Esophagus squamous epithelium (tissue), 5 donors: Measurements from ENCODE around the gene SYT9. TPM values are rescaled to one million over a fixed set of nuclear protein-coding genes. Genes with fewer than 3 reads are reported as not detected.

Experiments
- DNase-seq: peaks from one replicate; lab custom pipeline; 2025; lab: John Stamatoyannopoulos, UW
- H3K27ac ChIP-seq, 4 donors: fragments of 200-600 bp; sonication (generic); one replicate each; pipeline ENCODE4 v1.5.1; 2016 to 2019; ENCODE audit warnings: mild to moderate bottlenecking in 1 of 4
- H3K27me3 ChIP-seq, 4 donors: fragments of 200-600 bp; sonication (generic); 1 replicate in 3 of 4; 2 replicates in 1 of 4; pipeline versions ENCODE4 v1.5.1 to v1.6.0; 2017 to 2021; ENCODE audit warnings: antibody characterized with exemption in 1 of 4
- H3K36me3 ChIP-seq, 3 donors: fragments of 200-600 bp; sonication (generic); one replicate each; pipeline ENCODE4 v1.5.1; 2016 to 2019
- H3K4me1 ChIP-seq, 3 donors: fragments of 200-600 bp; sonication (generic); one replicate each; pipeline ENCODE4 v1.5.1; 2017 to 2019
- H3K4me3 ChIP-seq, 4 donors: fragments of 200-600 bp; sonication (generic); 1 replicate in 3 of 4; 2 replicates in 1 of 4; pipeline ENCODE4 v1.5.1; 2016 to 2019; ENCODE audit warnings: mild to moderate bottlenecking in 2 of 4, moderate library complexity in 1 of 4
- H3K9me3 ChIP-seq, 3 donors: fragments of 200-600 bp; sonication (generic); one replicate each; pipeline ENCODE4 v1.5.1; 2016 to 2019
- CTCF ChIP-seq, 6 experiments: fragments of 450-650 bp in 4 of 6; fragments of 200-600 bp in 2 of 6; sonication (generic) in 2 of 6; IDR thresholded peaks; one replicate each; pipeline ENCODE4 v1.5.1; 2016 to 2019; ENCODE audit warnings: antibody characterized with exemption in 6 of 6, mild to moderate bottlenecking in 4 of 6, moderate library complexity in 4 of 6
- POLR2A ChIP-seq, 4 donors: fragments of 450-650 bp; IDR thresholded peaks; one replicate each; pipeline ENCODE4 v1.6.1; 2017; ENCODE audit warnings: antibody characterized with exemption in 4 of 4, mild to moderate bottlenecking in 4 of 4, moderate library complexity in 3 of 4
- WGBS, 2 donors: methylation state at CpG; one replicate each; pipeline ENCODE4 v1.1.5; 2018; 5-methylcytosine and 5-hydroxymethylcytosine counted together
- intact Hi-C: fragments of 100-400 bp; cut with DNase I; formaldehyde crosslinking; loops from one replicate; pipeline ENCODE4 v1.15.0; 2022
- total RNA-seq, 4 donors: library from RNA; depleted of rRNA; stranded (reverse); fragments of >200 nt; gene quantifications; one replicate each; pipeline ENCODE4 v1.1.0, GENCODE V29; 2016
- donor health status: DM: yes; HTN: yes; CAD: no.

SYT9 gene
- total RNA-seq, 4 donors from 2014 or later: 0.19 TPM; not detected in 3

GRCh38 chr11:7385532-7385931 lies 133.8 kb downstream of the SYT9 start:
- no peaks in the 10 kb centered on the region for H3K4me1 ChIP-seq
- no peak overlapping the region for H3K27ac ChIP-seq
- no peak for DNase-seq
- intact Hi-C loops: no loop called here
- peaks cover 0 to under 1% (median 0%) of the 10 kb centered on the region in 3 donors for H3K9me3 ChIP-seq
- no peak overlapping the region for H3K4me3 ChIP-seq
- no peaks in the 10 kb centered on the region for H3K36me3 ChIP-seq
- no peak for TF ChIP-seq CTCF (IDR thresholded peaks at IDR 0.05)
- TF ChIP-seq POLR2A (IDR thresholded peaks at IDR 0.05): no peak
- WGBS, 2 donors: 88 to 96% methylated on average over 1 of the region's 1 CpG
- H3K27me3 ChIP-seq: no peaks in the 10 kb centered on the region

DNA sequence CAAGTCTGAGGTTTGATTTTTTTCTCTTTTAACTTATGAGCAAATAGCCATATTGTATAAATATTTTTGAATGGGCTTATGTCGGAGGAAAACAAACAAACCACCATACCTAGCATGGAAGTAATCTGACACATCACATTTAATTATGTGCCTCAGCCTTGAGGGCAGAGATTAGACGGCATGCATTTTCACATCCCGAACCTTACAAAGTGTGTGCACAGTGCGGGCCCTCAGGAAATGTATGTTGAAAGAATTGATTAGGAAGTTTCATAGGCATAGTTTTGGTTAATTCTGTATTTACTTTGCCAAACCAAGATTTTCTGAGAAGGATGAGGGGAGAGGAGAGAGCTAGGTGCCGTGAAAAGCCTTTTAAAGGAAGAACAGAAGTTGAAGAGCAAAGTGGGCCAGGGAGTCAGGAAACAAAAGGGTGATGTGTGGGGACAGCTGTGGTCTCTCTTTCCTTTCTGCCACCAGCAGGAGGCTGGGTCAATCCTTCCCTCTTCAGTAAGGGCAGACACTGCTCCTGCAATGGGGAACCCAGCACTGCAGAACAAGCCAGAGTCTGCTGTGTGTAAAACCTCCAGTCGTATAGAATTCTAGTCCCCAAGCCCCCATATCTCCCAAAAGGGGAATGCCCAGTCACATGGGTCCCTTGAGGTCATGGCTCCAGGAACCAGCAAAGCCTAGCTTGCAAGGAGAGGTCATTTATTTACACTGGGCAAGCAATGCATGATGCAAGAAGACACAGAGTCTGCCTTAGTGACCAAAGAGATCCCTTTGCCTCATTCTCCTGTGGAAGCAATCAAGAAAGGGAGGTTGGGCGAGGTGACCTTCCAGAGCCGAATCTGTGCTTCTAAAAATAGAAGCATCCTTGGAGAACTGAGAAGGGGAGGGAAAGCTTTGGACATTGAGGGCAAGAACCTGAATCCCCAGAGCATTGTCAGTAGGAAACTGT lies 162.5 kb downstream of the SYT9 start:
- H3K27me3 ChIP-seq: peaks cover 0 to 6% (median 0%) of the 10 kb centered on the region in 4 donors
- intact Hi-C loops: no loop called here
- 42 to 46% methylated on average over 7 to 8 of the region's 8 CpGs for WGBS, 2 donors
- DNase-seq: no peak
- TF ChIP-seq POLR2A (IDR thresholded peaks at IDR 0.05): no peak
- no peak for TF ChIP-seq CTCF (IDR thresholded peaks at IDR 0.05)
- H3K4me3 ChIP-seq: no peak overlapping the region
- H3K27ac ChIP-seq: no peak overlapping the region
- no peaks in the 10 kb centered on the region for H3K36me3 ChIP-seq
- H3K9me3 ChIP-seq: no peaks in the 10 kb centered on the region
- no peaks in the 10 kb centered on the region for H3K4me1 ChIP-seq

DNA sequence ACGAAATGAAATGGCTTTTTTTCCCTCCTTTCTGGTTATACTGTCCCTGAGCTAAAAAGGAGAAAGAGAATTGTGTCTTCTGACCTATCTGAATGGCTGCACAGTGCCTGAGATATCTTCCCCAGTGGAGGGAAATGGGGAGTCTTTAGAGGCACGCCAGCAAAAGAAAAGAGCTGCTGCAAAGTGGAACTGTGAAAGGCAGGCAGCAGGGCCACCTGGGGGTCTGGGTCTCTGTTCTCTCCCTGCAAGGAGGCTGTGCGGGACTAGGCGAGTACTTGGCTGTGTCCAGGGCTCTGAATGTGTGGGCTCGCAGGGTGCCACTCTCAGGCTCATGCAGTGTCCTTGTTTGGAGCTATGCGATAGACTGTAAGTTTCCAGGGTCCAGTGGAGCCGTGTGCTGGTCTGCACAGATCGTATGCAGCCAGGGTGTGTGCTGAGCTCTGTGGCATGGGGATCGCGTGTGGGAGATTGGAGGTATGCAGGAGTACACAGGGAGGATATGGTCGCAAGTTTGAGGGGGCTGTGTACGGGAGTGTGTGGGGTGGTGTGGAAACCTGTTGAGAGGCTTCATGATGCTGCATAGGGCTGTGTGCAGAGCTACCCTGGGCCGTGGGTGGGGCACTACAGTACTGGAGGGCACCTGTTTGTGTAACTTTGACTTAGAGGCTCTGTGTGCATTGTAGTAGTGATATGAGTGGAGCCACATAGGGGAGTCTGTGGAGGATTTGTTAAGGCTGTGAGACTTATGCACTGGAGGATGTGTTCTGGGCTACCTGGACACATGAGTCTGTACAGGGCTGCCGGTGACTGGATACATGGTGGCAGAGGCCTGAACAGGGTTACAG lies 163.5 kb downstream of the SYT9 start:
- intact Hi-C loops: no loop called here
- H3K9me3 ChIP-seq: no peaks in the 10 kb centered on the region
- H3K27ac ChIP-seq: no peak overlapping the region
- WGBS, 2 donors: 70 to 80% methylated on average over 11 to 14 of the region's 14 CpGs
- H3K27me3 ChIP-seq: peaks cover 0 to 6% (median 0%) of the 10 kb centered on the region in 4 donors
- no peak for DNase-seq
- no peak overlapping the region for H3K4me3 ChIP-seq
- H3K4me1 ChIP-seq: no peaks in the 10 kb centered on the region
- no peak for TF ChIP-seq CTCF (IDR thresholded peaks at IDR 0.05)
- no peak for TF ChIP-seq POLR2A (IDR thresholded peaks at IDR 0.05)
- H3K36me3 ChIP-seq: no peaks in the 10 kb centered on the region

DNA sequence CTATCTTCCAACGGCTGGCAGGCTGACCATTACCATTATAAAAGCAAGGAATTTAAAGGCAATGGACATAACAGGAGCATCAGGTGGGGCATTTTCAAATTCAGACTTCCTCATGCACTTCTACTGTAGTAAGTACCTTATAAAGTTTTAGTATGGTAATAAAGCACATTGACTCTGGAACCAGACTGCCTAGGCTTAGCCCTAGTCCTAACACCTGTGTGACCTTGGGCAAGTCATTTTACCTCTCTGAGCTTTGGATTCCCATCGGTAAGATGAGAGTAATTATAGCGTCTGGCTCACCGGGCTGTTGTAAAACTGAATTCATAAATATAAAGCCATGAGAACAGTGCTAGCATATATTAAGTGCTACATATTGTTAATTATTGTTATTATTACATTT lies 164.4 kb downstream of the SYT9 start:
- Histone ChIP-seq H3K27ac (no peak overlapping the region), H3K4me1 (no peaks in the 10 kb centered on the region), H3K4me3 (no peak overlapping the region), H3K27me3 (peaks cover 0 to 6% (median 0%) of the 10 kb centered on the region in 4 donors), H3K9me3 (no peaks in the 10 kb centered on the region), H3K36me3 (no peaks in the 10 kb centered on the region)
- WGBS, 2 donors: 57 to 79% methylated on average over 4 of the region's 4 CpGs
- intact Hi-C loops: no loop called here
- TF ChIP-seq CTCF (IDR thresholded peaks at IDR 0.05) (no peak), POLR2A (IDR thresholded peaks at IDR 0.05) (no peak)
- no peak for DNase-seq
